HG02884 (cell line): ENCODE results near the gene HOXC4.

Experiments used
- ATAC-seq: cut with Tn5 transposase; IDR thresholded peaks from one replicate; pipeline ENCODE4 v1.9.1; 2021; ENCODE audit warnings: mild to moderate bottlenecking, moderate library complexity; ENCODE audit not compliant: unreplicated experiment

HOXC4 gene

GRCh38 chr12:54053751-54054741 is at the start of gene HOXC4:
Gene HOXC4, plus strand, starts transcription at chr12:54053835. Its CDS starts 88 bp downstream, at chr12:54053923.
- ATAC-seq, result no peak

GRCh38 chr12:54004063-54004840 is 49.4 kb upstream of the HOXC4 start:
- ATAC-seq, result no peak

GRCh38 chr12:54004841-54005530 is 48.6 kb upstream of the HOXC4 start:
- ATAC-seq, result no peak

- no peak for ATAC-seq
These were observed 48.1 kb upstream of the HOXC4 start for GRCh38 chr12:54005531-54005852.

GRCh38 chr12:54005853-54006558 is 47.6 kb upstream of the HOXC4 start:
- ATAC-seq, result no peak

GRCh38 chr12:54006559-54007220 is 46.9 kb upstream of the HOXC4 start:
- ATAC-seq, result no peak

GRCh38 chr12:54007538-54008259 is 45.9 kb upstream of the HOXC4 start:
- ATAC-seq, result no peak

- no peak for ATAC-seq
These were observed 45.4 kb upstream of the HOXC4 start for GRCh38 chr12:54008260-54008552.

- ATAC-seq, result no peak
These were observed 44.2 kb upstream of the HOXC4 start for GRCh38 chr12:54009171-54010052.

- no peak for ATAC-seq
These were observed 43.3 kb upstream of the HOXC4 start for GRCh38 chr12:54010053-54010971.

GRCh38 chr12:54010972-54011664 is 42.5 kb upstream of the HOXC4 start:
- no peak for ATAC-seq

- ATAC-seq, result no peak
These were observed 41.7 kb upstream of the HOXC4 start for GRCh38 chr12:54011665-54012532.

- no peak for ATAC-seq
These were observed 40.8 kb upstream of the HOXC4 start for GRCh38 chr12:54012631-54013409.

- no peak for ATAC-seq
These were observed 39.1 kb upstream of the HOXC4 start for GRCh38 chr12:54014377-54015017.
